PC-3 (cell line): ENCODE data around the gene ESF1. TPM values are rescaled to one million over a fixed set of nuclear protein-coding genes. Genes with fewer than 3 reads are reported as not detected.

Experiments used
- ATAC-seq: fragments of 200-7000 bp; cut with Tn5 transposase; 2 replicates; pipeline ENCODE4 v1.9.1; 2020; ENCODE audit warnings: mild to moderate bottlenecking, moderate library complexity
- BruUV-seq: library from RNA; stranded (reverse); fragments of 400-500 nt; replicated peaks from 2 replicates; lab custom pipeline; 2021; lab: Mats Ljungman, UMichigan
- CTCF ChIA-PET: fragments of 300-600 bp; sonication (Branson Sonifier 250); formaldehyde crosslinking; loops from one replicate; lab custom pipeline; 2022; ENCODE audit warnings: antibody characterized with exemption; lab: Charles Lee
- POLR2A ChIA-PET: fragments of 300-600 bp; sonication (Branson Sonifier 250); formaldehyde crosslinking; loops from one replicate; lab custom pipeline; 2022; ENCODE audit warnings: antibody characterized with exemption; ENCODE audit not compliant: unreplicated experiment; lab: Charles Lee
- DNase-seq: peaks from one replicate; pipeline ENCODE4 v3.0.0-alpha.2; 2015
- H2AFZ ChIP-seq: fragments of 300-600 bp; sonication (generic); 2 replicates; pipeline ENCODE4 v1.6.0; 2016; ENCODE audit warnings: antibody characterized with exemption, low read length
- H3F3A ChIP-seq: fragments of 300-600 bp; sonication (generic); one replicate; pipeline ENCODE4 v1.6.0; 2017; ENCODE audit warnings: antibody characterized with exemption, low read length, control low read depth, mild to moderate bottlenecking; ENCODE audit not compliant: unreplicated experiment
- H3K27ac ChIP-seq: fragments of 300-600 bp; sonication (generic); 2 replicates; pipeline ENCODE4 v1.5.1; 2016; ENCODE audit warnings: mild to moderate bottlenecking, low read length
- H3K27me3 ChIP-seq: fragments of 300-600 bp; sonication (generic); 2 replicates; pipeline ENCODE4 v1.6.1; 2016; ENCODE audit warnings: low read length, mixed read lengths
- H3K36me3 ChIP-seq: fragments of 300-600 bp; sonication (generic); 2 replicates; pipeline ENCODE4 v1.6.1; 2016; ENCODE audit warnings: low read depth, mixed run types, low read length, mixed read lengths
- H3K4me1 ChIP-seq: fragments of 300-600 bp; sonication (generic); 2 replicates; pipeline ENCODE4 v1.5.1; 2016; ENCODE audit warnings: low read length; ENCODE audit not compliant: insufficient read depth
- H3K4me2 ChIP-seq: fragments of 300-600 bp; sonication (generic); 2 replicates; pipeline ENCODE4 v1.6.0; 2016; ENCODE audit warnings: low read length
- H3K4me3 ChIP-seq: fragments of 300-600 bp; sonication (generic); 2 replicates; pipeline ENCODE4 v1.5.1; 2016; ENCODE audit warnings: mild to moderate bottlenecking, low read length, mixed read lengths
- H3K79me2 ChIP-seq: fragments of 300-600 bp; sonication (generic); 2 replicates; pipeline ENCODE4 v1.6.1; 2017; ENCODE audit warnings: low read length, mixed read lengths
- H3K9ac ChIP-seq: fragments of 300-600 bp; sonication (generic); 2 replicates; pipeline ENCODE4 v1.6.0; 2016; ENCODE audit warnings: mild to moderate bottlenecking, low read length
- H3K9me2 ChIP-seq: fragments of 300-600 bp; sonication (generic); replicated peaks from 2 replicates; pipeline ENCODE4 v1.6.1; 2016; ENCODE audit warnings: mixed run types, low read length, mixed read lengths
- H3K9me3 ChIP-seq: fragments of 300-600 bp; sonication (generic); 2 replicates; pipeline ENCODE4 v1.6.1; 2016; ENCODE audit warnings: low read length, mixed read lengths
- H4K20me1 ChIP-seq: fragments of 300-600 bp; sonication (generic); 2 replicates; pipeline ENCODE4 v1.6.1; 2016; ENCODE audit warnings: low read length, mixed read lengths
- EZH2 ChIP-seq: fragments of 300-600 bp; sonication (generic); IDR thresholded peaks from one replicate; pipeline ENCODE4 v1.6.1; 2017; ENCODE audit warnings: antibody characterized with exemption, mild to moderate bottlenecking, low read length; ENCODE audit not compliant: unreplicated experiment
- EZH2phosphoT487 ChIP-seq: fragments of 300-600 bp; sonication (generic); IDR thresholded peaks from 2 replicates; pipeline ENCODE4 v1.6.1; 2018; ENCODE audit warnings: mild to moderate bottlenecking, antibody characterized with exemption, low read length, borderline replicate concordance
- intact Hi-C: fragments of 100-400 bp; cut with micrococcal nuclease; formaldehyde crosslinking; loops from 2 replicates; pipeline ENCODE4 v1.9.0; 2023
- total RNA-seq: library from RNA; depleted of rRNA; stranded (reverse); fragments of >200 nt; gene quantifications from 2 replicates; pipeline ENCODE4 v1.2.3, GENCODE V29; 2014
- TF ChIP-seq, protein P1 (sequence below): fragments of 300-600 bp; sonication (generic); conservative IDR thresholded peaks from 2 replicates; pipeline ENCODE4 v1.5.1; 2017; ENCODE audit warnings: antibody characterized with exemption, low read depth, mild to moderate bottlenecking, low read length

Gene ESF1
- total RNA-seq, 1 experiment from 2014 or later = 13.7 TPM

DNA sequence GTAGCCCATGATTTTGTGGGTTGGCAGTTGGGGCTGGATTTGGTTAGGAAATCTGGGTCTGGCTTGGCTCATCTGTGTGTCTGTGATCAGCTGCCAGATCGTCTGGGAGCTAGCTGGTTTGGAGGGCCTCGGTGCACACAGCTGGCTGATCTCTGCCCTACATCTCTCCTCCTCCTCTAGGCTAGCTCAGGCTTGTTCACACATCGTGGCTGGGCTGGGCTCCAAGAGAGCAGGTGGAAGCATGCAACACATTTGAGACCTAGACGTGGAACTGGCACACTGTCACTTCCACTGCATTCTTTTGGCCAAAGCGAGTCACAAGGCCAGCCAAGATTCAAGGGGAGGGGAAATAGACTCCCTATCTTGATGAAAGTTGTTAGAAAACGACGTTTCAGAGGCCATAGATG lies 16.0 kb upstream of the ESF1 start:
- CTCF ChIA-PET = interaction anchor here (1.3 kb wide), 1 partner anchor 12 kb away, joined by 6 read pairs; no protein-coding TSS in a partner anchor
- BruUV-seq = no TSS peak
- H3K36me3 ChIP-seq = peaks cover 58% of the 10 kb centered on the region

DNA sequence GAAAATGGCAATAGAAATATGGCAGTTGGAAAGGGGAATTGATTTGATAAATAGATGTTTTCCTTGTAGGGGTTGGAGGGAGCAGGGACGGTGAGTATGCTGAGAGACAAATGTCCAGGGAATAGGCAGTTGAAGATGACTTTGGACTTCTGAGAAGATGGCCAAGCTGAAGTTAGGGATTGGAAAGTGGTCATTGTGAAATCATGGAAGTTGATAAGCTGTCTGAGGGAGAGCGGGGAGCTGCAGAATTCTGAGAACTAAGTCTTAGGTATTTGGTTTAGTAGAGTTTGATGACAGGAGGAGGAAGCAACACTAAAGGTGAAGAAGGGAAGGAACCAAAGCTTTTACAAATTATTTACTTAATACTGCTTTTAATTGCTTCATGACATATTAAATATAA lies 15.3 kb upstream of the ESF1 start:
- CTCF ChIA-PET = interaction anchor here (1.3 kb wide), 1 partner anchor 12 kb away, joined by 6 read pairs; no protein-coding TSS in a partner anchor
- no peaks in the 10 kb centered on the region for H3F3A ChIP-seq
- no peak overlapping the region for H3K4me3 ChIP-seq
- H3K9ac ChIP-seq = no peak overlapping the region
- no peaks in the 10 kb centered on the region for H3K79me2 ChIP-seq
- peaks cover 62% of the 10 kb centered on the region for H3K36me3 ChIP-seq
- H3K27ac ChIP-seq = no peak overlapping the region
- no peak for DNase-seq
- H3K9me3 ChIP-seq = no peaks in the 10 kb centered on the region
- H3K27me3 ChIP-seq = no peaks in the 10 kb centered on the region
- no peaks in the 10 kb centered on the region for H4K20me1 ChIP-seq
- no peak overlapping the region for H2AFZ ChIP-seq
- peaks cover 14% of the 10 kb centered on the region for H3K4me1 ChIP-seq
- POLR2A ChIA-PET = no interaction called here
- intact Hi-C loops = no loop called here
- no peak for TF ChIP-seq EZH2
- TF ChIP-seq, protein P1, sequence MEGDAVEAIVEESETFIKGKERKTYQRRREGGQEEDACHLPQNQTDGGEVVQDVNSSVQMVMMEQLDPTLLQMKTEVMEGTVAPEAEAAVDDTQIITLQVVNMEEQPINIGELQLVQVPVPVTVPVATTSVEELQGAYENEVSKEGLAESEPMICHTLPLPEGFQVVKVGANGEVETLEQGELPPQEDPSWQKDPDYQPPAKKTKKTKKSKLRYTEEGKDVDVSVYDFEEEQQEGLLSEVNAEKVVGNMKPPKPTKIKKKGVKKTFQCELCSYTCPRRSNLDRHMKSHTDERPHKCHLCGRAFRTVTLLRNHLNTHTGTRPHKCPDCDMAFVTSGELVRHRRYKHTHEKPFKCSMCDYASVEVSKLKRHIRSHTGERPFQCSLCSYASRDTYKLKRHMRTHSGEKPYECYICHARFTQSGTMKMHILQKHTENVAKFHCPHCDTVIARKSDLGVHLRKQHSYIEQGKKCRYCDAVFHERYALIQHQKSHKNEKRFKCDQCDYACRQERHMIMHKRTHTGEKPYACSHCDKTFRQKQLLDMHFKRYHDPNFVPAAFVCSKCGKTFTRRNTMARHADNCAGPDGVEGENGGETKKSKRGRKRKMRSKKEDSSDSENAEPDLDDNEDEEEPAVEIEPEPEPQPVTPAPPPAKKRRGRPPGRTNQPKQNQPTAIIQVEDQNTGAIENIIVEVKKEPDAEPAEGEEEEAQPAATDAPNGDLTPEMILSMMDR = no peak
- TF ChIP-seq EZH2phosphoT487 = no peak
- H3K9me2 ChIP-seq = no peaks in the 10 kb centered on the region
- no peak for ATAC-seq
- BruUV-seq = no TSS peak
- no peak overlapping the region for H3K4me2 ChIP-seq

More for the DNA sequence above, 16.0 kb upstream of the ESF1 start:
- Histone ChIP-seq H3K9me2 (no peaks in the 10 kb centered on the region), H3K79me2 (no peaks in the 10 kb centered on the region), H3K4me2 (peak overlapping the region; percentile 19), H3K4me3 (no peak overlapping the region), H3K27ac (no peak overlapping the region), H3K9me3 (no peaks in the 10 kb centered on the region), H3K4me1 (peaks cover 14% of the 10 kb centered on the region), H3K27me3 (no peaks in the 10 kb centered on the region), H2AFZ (no peak overlapping the region), H4K20me1 (no peaks in the 10 kb centered on the region), H3F3A (no peaks in the 10 kb centered on the region), H3K9ac (no peak overlapping the region)
- DNase-seq (peak; percentile 86), ATAC-seq (peak; percentile 98)
- POLR2A ChIA-PET = no interaction called here
- TF ChIP-seq, protein P1 = no peak
- TF ChIP-seq EZH2phosphoT487 (no peak), EZH2 (no peak)
- intact Hi-C loops = no loop called here

DNA sequence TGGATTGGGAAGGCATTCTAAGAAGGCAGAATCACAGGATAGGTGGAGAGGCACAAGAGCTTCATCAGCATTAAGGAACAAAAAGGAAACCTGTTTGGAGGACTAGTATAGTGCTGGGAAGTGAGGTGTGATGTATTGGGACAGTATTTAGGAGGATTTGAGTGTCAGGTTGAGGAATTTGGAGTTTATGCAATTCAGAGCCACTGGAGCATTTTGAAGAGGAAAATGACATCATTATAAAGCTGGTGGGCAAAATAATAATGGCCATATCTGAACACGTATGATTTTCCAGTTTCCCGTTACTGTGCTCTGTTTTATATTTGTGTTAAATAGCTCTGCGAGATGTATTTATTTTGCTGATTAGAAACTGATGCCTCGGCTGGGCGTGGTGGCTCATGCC lies 14.3 kb upstream of the ESF1 start:
- H2AFZ ChIP-seq = no peak overlapping the region
- H3K9me2 ChIP-seq = no peaks in the 10 kb centered on the region
- H3K27me3 ChIP-seq = no peaks in the 10 kb centered on the region
- H3K4me2 ChIP-seq = no peak overlapping the region
- intact Hi-C loops = no loop called here
- H3K27ac ChIP-seq = no peak overlapping the region
- H4K20me1 ChIP-seq = no peaks in the 10 kb centered on the region
- H3K9me3 ChIP-seq = no peaks in the 10 kb centered on the region
- ChIA-PET CTCF (no interaction called here), POLR2A (no interaction called here)
- H3K4me3 ChIP-seq = no peak overlapping the region
- H3K9ac ChIP-seq = no peak overlapping the region
- H3K4me1 ChIP-seq = peaks cover 14% of the 10 kb centered on the region
- H3F3A ChIP-seq = no peaks in the 10 kb centered on the region
- no TSS peak for BruUV-seq
- ATAC-seq (no peak), DNase-seq (no peak)
- peaks cover 62% of the 10 kb centered on the region for H3K36me3 ChIP-seq
- H3K79me2 ChIP-seq = no peaks in the 10 kb centered on the region
- no peak for TF ChIP-seq EZH2
